ENCODE results near the gene POLR3G. TPM values are rescaled to one million over a fixed set of nuclear protein-coding genes. Genes with fewer than 3 reads are reported as not detected.
A peak's percentile ranks its signal among the peaks of the same experiment; 100 is the strongest.

The POLR3G gene
- total RNA-seq, 1 donor: 1.0 TPM

DNA sequence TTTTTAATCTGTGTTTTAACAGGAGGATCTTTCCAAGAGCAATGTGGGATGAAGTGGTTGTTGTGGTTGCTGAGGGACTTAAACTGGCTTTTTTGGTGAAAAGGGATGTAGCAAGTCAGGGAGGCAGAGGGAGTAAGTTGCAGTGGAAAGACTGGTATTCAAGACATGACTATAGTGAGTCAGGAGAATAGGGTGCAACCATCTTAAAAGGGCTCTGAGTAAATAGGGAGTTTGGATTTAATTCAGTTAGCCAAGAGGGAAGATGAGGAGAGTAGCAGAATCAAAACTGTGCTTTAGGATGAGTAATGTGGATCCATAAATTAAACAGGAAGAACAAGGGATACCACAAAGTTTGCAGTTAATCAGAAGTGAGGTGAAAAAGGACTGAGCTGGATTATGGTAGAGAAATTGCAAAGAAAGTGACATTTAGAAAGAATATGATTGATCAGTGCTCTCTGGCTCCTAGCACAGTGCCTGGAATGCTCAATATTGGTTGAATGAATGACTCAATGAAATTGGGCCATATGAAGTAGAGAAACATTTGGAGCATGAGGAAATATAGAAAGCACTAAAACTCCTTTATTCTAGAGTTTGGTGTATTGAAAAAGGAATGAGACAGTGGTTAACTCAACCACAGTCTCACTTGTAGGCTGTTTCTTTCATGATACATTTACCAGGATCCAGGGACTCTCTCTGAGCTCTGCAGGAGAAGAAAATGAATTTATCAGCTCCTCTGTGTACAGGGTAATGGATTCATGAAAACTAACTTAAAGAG is 5.1 kb downstream of the POLR3G start:
- Histone ChIP-seq H3K27me3 (ENCODE audit: insufficient read depth, low read length) (no peaks in the 10 kb centered on the region), H3K4me3 (ENCODE audit: low read length) (no peak overlapping the region), H3K4me1 (ENCODE audit: insufficient read depth, low read length) (peaks cover 5% of the 10 kb centered on the region), H3K9me3 (ENCODE audit: low read depth, low read length) (no peaks in the 10 kb centered on the region)

- Histone ChIP-seq H3K4me1 (ENCODE audit: insufficient read depth, low read length) (no peaks in the 10 kb centered on the region), H3K9me3 (ENCODE audit: low read depth, low read length) (no peaks in the 10 kb centered on the region), H3K27me3 (ENCODE audit: insufficient read depth, low read length) (no peaks in the 10 kb centered on the region), H3K4me3 (ENCODE audit: low read length) (no peak overlapping the region)
These were observed 6.0 kb downstream of the POLR3G start for GRCh38 chr5:90480699-90481098.

DNA sequence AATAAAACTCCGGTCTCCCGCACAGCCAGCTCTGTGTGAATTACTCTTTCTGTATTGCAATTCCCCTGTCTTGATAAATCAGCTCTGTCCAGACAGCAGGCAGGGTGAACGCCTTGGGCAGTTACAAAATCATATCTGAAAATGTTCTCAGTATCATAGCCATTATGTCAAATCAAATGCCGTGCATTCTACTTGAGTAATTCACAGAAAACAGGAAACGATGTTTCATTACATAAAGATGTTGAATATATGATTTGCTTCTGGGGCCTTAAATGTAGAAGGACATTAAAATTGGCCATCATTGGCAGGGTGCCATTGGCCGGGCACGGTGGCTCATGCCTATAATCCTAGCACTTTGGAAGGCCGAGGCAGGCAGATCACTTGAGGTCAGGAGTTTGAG is 8.5 kb downstream of the POLR3G start:
- no peak overlapping the region for H3K4me3 ChIP-seq (ENCODE audit: low read length)
- H3K4me1 ChIP-seq (ENCODE audit: insufficient read depth, low read length): no peaks in the 10 kb centered on the region
- no peaks in the 10 kb centered on the region for H3K9me3 ChIP-seq (ENCODE audit: low read depth, low read length)
- no peaks in the 10 kb centered on the region for H3K27me3 ChIP-seq (ENCODE audit: insufficient read depth, low read length)

DNA sequence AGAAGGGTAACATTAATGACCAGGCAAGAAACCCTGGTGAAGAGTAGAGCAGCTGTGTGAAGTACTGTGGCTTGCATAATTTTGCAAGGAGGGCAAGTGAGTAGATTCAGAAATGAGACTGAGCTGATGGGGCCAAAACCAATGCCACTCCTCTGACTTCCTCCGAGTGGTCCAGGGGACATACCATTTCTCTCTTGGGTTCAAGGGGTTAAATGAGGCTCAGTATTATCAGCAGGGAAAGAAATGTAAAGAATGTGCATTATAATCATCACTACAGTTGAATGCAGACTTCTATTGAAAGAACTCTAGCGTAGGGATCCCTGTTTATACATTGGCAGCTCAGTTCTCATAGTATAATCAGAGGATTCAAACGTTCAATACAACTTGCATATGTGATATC is 9.9 kb downstream of the POLR3G start:
- Histone ChIP-seq H3K9me3 (ENCODE audit: low read depth, low read length) (no peaks in the 10 kb centered on the region), H3K27me3 (ENCODE audit: insufficient read depth, low read length) (no peaks in the 10 kb centered on the region), H3K4me3 (ENCODE audit: low read length) (no peak overlapping the region), H3K4me1 (ENCODE audit: insufficient read depth, low read length) (no peaks in the 10 kb centered on the region)

DNA sequence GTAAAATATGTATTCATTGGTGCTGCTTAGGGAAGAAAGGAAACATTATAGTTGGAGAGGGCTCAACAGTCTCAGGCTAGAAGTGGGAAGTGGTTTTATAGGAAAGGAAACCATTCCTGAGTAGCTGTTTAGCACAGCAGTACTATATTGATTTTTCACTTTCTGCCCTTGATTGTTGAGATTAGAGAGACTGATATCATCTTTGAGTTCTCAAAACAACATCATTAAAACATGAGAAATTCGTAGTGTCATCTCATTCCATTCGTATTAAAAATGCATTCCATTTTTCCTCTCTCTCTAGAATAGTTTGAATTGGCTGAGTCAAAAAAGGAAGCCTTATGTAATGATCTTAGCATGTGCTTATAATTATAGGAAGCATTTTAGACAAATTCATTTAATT is 14.1 kb downstream of the POLR3G start:
- no peak overlapping the region for H3K4me3 ChIP-seq (ENCODE audit: low read length)
- H3K4me1 ChIP-seq (ENCODE audit: insufficient read depth, low read length): no peaks in the 10 kb centered on the region
- H3K9me3 ChIP-seq (ENCODE audit: low read depth, low read length): no peaks in the 10 kb centered on the region
- no peaks in the 10 kb centered on the region for H3K27me3 ChIP-seq (ENCODE audit: insufficient read depth, low read length)

GRCh38 chr5:90494043-90494442 is 19.4 kb downstream of the POLR3G start:
- no peaks in the 10 kb centered on the region for H3K27me3 ChIP-seq (ENCODE audit: insufficient read depth, low read length)
- H3K4me3 ChIP-seq (ENCODE audit: low read length): no peak overlapping the region
- H3K4me1 ChIP-seq (ENCODE audit: insufficient read depth, low read length): no peaks in the 10 kb centered on the region
- H3K9me3 ChIP-seq (ENCODE audit: low read depth, low read length): no peaks in the 10 kb centered on the region

GRCh38 chr5:90495146-90495545 is 20.5 kb downstream of the POLR3G start:
- H3K4me1 ChIP-seq (ENCODE audit: insufficient read depth, low read length): no peaks in the 10 kb centered on the region
- H3K27me3 ChIP-seq (ENCODE audit: insufficient read depth, low read length): no peaks in the 10 kb centered on the region
- no peak overlapping the region for H3K4me3 ChIP-seq (ENCODE audit: low read length)
- H3K9me3 ChIP-seq (ENCODE audit: low read depth, low read length): no peaks in the 10 kb centered on the region

DNA sequence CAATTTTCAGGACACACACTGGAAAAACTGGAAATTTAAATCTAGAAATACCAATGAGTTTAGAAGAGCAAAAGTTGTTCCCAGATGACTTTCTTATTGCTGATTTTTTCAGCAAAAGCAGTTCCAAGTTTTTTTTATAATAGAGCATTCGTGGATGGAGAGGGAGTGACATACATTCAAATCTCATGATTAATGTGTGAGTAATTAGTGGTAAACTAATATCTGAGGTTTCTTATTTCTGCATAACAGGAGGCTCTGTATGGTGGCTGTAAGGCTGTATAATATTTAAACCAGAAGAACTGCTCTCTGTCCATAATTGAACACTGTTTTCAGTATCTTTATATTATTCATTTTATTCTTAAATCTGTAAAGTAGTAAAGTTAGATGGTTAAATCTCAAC is 28.9 kb downstream of the POLR3G start:
- no peaks in the 10 kb centered on the region for H3K4me1 ChIP-seq (ENCODE audit: insufficient read depth, low read length)
- no peaks in the 10 kb centered on the region for H3K27me3 ChIP-seq (ENCODE audit: insufficient read depth, low read length)
- H3K9me3 ChIP-seq (ENCODE audit: low read depth, low read length): no peaks in the 10 kb centered on the region
- no peak overlapping the region for H3K4me3 ChIP-seq (ENCODE audit: low read length)

DNA sequence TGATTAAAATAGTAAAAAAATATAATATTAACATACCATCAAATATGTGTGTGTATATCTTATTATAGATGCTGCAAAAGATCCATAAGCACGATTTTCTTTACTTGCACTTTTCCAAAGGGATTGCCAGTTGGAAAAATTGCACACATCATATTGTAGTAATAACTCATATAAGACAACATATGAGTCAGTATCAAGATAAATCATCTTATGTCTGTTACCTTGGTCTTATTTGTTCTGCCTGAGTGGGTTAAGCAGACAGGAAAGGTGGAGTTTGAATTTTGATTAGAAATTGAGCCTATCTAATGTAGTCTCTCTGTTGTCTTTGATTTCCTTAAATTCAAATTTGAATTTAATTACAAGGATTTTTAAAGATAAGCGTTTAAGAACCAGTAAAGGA is 30.1 kb downstream of the POLR3G start:
- H3K4me3 ChIP-seq (ENCODE audit: low read length): no peak overlapping the region
- no peaks in the 10 kb centered on the region for H3K27me3 ChIP-seq (ENCODE audit: insufficient read depth, low read length)
- H3K4me1 ChIP-seq (ENCODE audit: insufficient read depth, low read length): no peaks in the 10 kb centered on the region
- no peaks in the 10 kb centered on the region for H3K9me3 ChIP-seq (ENCODE audit: low read depth, low read length)

GRCh38 chr5:90506221-90506620 is 31.6 kb downstream of the POLR3G start:
- Histone ChIP-seq H3K4me3 (ENCODE audit: low read length) (no peak overlapping the region), H3K9me3 (ENCODE audit: low read depth, low read length) (no peaks in the 10 kb centered on the region)

GRCh38 chr5:90510438-90510837 is 35.8 kb downstream of the POLR3G start:
- H3K4me1 ChIP-seq (ENCODE audit: insufficient read depth, low read length): no peaks in the 10 kb centered on the region
- no peaks in the 10 kb centered on the region for H3K9me3 ChIP-seq (ENCODE audit: low read depth, low read length)

More at GRCh38 chr5:90506221-90506620, 31.6 kb downstream of the POLR3G start:
- Histone ChIP-seq H3K27me3 (ENCODE audit: insufficient read depth, low read length) (no peaks in the 10 kb centered on the region), H3K4me1 (ENCODE audit: insufficient read depth, low read length) (no peaks in the 10 kb centered on the region)

DNA sequence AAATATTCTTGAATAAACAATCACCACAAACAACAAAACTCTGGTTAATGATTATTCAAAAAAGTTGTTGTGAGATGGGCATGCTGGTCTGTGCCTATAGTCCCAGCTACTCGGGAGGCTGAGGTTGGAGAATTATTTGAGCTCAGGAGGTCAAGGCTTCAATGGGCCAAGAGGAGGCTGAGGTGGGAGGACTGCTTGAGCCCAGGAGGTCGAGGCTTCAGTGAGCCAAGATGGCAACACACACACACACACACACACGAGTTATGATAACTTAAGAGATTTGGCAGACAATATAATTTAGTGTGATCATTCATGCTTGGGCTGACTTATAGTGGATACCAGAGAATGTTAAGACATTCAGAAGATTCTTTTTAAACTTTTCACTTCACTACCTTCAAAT is 39.9 kb downstream of the POLR3G start:
- Histone ChIP-seq H3K27me3 (ENCODE audit: insufficient read depth, low read length) (no peaks in the 10 kb centered on the region), H3K4me3 (ENCODE audit: low read length) (no peak overlapping the region), H3K9me3 (ENCODE audit: low read depth, low read length) (no peaks in the 10 kb centered on the region), H3K4me1 (ENCODE audit: insufficient read depth, low read length) (no peaks in the 10 kb centered on the region)

More at GRCh38 chr5:90510438-90510837, 35.8 kb downstream of the POLR3G start:
- Histone ChIP-seq H3K4me3 (ENCODE audit: low read length) (no peak overlapping the region), H3K27me3 (ENCODE audit: insufficient read depth, low read length) (no peaks in the 10 kb centered on the region)

GRCh38 chr5:90518661-90519060 is 44.0 kb downstream of the POLR3G start:
- no peaks in the 10 kb centered on the region for H3K9me3 ChIP-seq (ENCODE audit: low read depth, low read length)
- H3K4me3 ChIP-seq (ENCODE audit: low read length): no peak overlapping the region
- H3K4me1 ChIP-seq (ENCODE audit: insufficient read depth, low read length): no peaks in the 10 kb centered on the region
- H3K27me3 ChIP-seq (ENCODE audit: insufficient read depth, low read length): no peaks in the 10 kb centered on the region

- Histone ChIP-seq H3K27me3 (ENCODE audit: insufficient read depth, low read length) (no peaks in the 10 kb centered on the region), H3K4me1 (ENCODE audit: insufficient read depth, low read length) (no peaks in the 10 kb centered on the region), H3K9me3 (ENCODE audit: low read depth, low read length) (no peaks in the 10 kb centered on the region), H3K4me3 (ENCODE audit: low read length) (no peak overlapping the region)
These were observed 44.4 kb downstream of the POLR3G start for GRCh38 chr5:90519081-90519480.

GRCh38 chr5:90528601-90529193 is 54.0 kb downstream of the POLR3G start:
- peaks cover 24% of the 10 kb centered on the region for H3K4me1 ChIP-seq (ENCODE audit: insufficient read depth, low read length)

More at GRCh38 chr5:90528601-90529193, 54.0 kb downstream of the POLR3G start:
- H3K4me3 ChIP-seq (ENCODE audit: low read length): peak overlapping the region; percentile 91
- H3K9me3 ChIP-seq (ENCODE audit: low read depth, low read length): no peaks in the 10 kb centered on the region
- H3K27me3 ChIP-seq (ENCODE audit: insufficient read depth, low read length): no peaks in the 10 kb centered on the region
